ENCODE data around the gene COBL.

COBL gene

GRCh38 chr7:51103718-51104117, 212.9 kb downstream of the COBL start:
- no peak for DNase-seq

DNA sequence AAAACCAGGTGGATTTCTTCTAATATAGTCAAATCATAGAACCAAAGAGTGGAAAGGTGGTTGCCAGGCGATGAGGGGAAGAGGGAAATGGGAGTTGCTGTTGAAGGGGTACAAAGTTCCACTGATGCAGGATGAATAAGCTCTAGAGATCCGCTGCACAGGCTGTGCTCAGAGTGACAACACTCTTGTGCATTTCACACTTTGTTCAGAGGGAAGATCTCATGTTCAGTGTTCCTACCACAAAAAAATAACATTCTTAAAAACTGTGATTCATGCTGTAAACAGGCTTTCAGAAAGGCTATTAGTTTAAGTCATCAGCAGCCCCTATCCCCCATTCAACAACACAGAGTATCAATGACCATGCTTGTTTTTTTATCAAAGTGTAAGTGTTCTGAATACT, 213.8 kb downstream of the COBL start:
- DNase-seq, result no peak

DNA sequence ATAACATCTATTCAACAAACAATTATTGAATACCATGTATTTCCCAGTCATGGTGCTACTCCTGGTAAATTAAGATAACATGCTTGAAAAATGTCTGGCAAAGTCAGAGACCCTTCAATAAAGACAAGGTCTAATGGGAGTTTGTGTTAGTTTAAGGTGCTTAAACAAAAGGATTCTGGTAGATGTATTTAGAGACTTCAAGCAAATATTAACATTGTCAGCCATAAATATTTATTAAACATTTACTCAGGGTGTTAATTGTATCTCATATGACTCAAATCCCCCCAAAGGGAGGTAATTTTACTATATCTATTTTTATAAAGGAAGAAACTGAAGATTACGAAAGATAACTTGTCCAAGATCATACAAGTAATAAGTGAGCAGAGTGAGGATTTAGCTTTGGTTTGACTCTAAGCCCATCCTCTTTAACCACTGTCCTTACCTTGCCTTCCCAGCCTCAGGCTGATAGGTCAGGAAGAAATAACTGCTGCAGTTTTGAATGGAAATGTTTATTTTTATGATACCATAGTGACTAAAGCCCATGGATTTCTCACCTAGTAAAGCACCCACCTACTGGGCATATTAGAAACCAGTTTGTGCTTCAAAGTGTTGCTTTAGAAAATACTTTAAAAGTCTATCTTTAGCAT, 215.4 kb downstream of the COBL start:
- DNase-seq, result no peak

DNA sequence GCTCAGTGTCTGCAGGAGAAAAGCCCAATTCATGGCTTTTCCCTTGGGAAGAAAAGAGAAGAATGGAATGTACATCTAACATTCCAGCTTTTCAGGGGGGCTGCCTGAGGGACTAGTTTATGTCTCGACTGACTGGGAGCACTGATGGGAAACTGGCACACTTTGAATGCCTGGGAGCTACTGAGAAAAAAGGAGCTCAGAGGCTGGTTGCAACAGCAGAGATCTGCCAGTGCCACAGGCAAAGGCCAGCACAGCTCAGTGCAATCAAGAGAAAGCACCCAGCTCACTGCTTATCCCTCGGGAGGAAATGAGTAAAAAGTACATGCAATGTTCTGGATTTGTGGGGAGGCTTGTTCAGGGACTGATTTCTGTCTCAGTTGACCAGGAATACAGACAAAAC, 226.2 kb downstream of the COBL start:
- no peak for DNase-seq

GRCh38 chr7:51085034-51085692, 231.4 kb downstream of the COBL start:
- DNase-seq, result no peak

DNA sequence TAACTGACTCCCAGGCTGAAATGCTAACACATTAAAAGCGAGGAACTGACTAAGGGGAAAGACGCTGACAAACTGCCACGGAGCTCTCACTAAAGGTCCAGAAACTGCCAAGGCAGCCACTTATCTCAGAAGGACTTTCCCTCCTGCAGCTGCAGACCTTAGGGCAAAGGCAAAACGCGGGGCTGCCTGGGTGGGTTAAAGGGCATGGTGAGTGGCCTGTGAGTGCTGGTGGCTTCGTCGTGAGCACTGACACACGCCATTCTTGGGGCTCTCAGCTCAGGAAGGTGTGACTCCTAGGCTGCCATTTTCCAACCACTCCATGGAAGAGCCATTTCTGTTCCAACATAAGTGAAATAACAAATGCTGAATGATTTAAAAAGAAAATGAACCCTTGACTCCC, 232.5 kb downstream of the COBL start:
- DNase-seq, result no peak

- no peak for DNase-seq
Observed at GRCh38 chr7:51082940-51083533, 233.6 kb downstream of the COBL start.

- no peak for DNase-seq
Observed at GRCh38 chr7:51082096-51082840, 234.3 kb downstream of the COBL start.

- no peak for DNase-seq
Observed at GRCh38 chr7:51081270-51081890, 235.2 kb downstream of the COBL start.

DNA sequence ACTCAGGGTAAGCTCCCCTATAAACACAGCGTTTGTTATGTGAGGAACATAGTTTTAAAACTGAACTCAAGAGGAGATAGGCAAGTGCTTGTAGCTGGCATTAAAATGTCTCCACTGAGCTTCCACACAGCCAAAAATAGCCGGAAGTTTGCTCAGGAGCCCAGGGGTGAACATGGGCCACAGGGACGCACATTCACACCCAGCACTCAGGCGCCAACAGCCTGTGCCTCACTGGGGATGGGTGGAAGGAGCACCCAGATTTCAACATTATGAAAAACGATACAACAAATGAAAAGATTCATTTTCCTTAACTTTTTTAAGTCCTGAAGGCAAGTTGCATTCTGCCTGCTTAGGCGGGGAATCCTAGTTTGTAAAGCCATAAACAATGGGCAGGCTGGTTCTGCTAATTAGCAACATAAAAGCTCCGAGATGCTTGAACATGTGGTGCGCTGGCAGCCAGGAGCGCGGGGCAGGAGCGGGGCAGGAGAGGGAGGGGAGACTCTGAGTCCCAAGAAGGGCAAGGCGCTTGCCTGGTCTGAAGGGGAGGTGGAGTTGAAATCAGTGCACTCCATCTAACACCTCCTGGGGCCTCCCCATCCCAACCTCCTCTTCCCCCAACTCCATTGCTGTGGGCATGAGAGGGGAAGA, 235.9 kb downstream of the COBL start:
- no peak for DNase-seq

DNA sequence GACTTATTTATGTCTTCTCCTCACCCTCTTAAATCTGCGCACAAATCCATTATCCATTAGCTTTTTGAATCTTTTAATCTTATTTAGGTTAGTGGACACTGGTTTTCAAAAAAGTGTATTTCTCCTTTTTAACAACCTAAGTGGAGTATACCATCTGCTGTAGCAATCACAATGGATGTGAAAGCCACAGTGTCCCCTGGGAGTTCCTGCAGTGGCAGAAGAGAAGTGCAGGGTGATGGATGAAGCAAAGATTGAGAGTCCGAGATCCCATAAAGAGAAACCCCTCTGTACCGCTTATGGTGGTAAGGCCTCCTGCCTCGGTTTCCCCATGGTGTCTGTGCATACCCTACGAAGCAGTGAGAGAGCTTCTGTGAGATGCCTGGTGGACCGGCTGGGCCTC, 236.4 kb downstream of the COBL start:
- DNase-seq, result no peak

DNA sequence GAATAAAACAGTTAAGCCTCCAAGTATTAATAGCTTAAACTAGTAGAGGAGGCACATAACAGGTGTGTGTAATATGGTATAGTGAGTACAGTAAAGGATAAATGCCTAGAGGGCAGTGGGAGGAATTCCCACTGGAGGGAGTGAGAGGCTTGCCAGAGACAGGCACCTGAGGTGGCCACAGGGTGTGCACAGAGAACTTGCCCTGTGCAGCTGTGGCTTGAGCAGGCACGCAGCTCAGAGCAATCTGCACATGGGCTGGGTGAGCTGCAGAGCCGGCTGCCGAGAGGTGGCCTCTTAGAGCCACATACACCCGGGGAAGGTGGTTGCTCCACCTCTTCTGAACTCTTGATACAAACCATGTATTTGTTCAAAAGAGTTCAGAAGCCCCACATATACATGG, 237.1 kb downstream of the COBL start:
- DNase-seq, result no peak

DNA sequence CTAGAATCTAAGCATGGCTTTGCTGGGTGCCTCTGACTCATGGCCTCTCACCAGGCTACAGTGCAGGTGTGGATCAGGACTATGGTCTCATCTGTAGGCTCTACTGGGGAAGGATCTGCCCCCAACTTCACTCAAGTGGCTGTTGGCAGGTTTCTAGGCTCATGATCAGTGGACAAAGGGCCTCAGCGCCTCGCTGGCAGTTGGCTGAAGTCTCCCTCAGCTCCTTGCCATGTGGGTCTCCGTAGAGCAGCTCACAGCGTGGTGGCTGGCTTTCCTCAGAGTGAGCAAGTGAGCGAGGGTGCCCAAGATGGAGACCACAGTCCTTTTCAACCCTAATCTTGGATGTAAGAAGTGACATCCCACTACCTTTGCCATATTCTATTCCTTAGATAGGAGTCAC, 238.0 kb downstream of the COBL start:
- no peak for DNase-seq

DNA sequence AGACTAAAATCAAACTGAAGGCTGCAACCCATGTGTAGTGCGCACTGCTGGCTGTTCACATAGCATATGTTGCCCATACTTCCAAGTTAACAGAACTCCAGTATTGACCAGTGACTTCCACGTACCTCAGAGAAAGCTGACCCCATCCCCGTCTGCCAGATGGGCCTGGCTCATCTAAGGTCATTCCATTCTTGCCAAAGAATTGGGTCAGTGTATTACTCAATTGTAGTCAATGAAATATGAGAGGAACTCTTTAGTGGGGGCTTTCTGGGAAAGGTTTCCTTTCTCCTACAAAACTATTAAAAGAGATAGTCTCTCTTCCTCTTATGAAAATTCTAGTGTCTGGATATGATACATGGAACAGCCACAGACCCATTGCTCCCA, 238.6 kb downstream of the COBL start:
- no peak for DNase-seq

DNA sequence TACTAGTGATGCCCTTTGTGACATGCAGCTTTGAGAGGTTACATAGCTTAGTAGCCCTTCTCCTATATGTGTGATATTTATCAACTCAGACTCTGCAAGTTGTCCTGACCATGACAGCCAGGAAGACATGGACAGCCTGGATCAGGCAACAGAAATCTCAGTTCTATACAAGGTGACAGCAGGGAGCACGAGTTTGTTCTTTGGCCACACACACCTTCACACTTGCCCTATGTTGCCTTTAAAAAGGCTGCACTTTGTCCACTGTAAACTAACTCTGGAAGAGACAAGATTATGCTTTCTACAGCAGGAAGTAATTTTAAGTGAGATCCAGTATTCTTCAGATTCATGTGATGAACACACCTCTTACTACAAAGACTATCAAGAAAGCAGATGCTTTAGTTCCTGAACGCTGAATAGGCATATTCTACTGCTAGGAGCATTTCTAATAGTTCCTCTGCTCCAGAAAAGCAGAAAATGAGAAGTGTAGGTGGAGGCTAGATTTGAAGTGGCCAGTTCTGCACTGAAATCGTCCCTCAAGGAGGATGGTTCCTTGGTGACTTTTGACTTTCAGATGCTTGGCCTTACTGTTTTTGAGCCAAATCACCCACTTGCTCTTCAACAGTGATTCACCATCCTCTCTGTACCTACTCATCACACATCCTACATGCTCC, 239.2 kb downstream of the COBL start:
- no peak for DNase-seq

DNA sequence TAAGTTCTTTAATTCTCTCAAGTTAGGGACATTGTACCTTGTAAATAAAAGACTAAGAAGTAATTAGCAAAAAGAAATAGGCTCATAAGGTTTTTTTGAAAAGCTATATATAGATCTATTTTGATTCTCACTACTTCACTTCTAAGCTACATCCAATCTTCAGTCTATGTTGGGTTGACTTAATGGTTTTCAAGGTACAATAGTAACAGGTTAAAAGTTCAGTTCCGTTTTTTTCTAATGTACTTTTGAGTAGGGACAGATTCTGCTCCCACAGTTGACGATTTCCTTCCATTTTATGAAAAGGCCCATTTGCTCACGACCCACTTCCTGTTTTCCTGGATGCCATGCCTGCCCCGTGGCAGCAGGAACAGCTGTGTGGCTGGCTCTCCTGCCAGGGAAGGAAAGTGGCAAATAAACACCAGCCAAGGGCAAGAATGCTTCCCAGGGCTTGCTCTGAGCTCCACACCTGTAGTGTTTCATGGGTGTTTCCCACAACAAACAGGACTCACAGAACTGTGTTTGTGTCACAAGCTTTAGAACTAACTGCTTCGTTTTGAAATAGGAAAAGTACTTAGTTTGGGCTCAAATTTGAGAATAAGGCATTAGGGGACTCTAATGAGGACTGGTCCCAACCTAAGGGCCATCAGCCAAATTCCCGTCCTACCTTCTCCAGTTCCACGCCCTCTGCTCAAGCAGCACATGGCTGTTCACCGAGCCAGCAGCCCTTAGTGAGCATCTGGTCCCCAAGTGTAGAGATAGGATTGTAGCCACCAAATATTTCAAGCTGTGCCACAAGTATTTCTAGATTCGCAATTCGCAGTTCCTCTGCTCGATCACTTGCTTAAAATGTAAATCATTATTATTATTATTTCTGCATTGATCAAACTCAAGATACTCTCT, 240.7 kb downstream of the COBL start:
- no peak for DNase-seq

- no peak for DNase-seq
Observed at GRCh38 chr7:51073171-51073570, 243.4 kb downstream of the COBL start.

DNA sequence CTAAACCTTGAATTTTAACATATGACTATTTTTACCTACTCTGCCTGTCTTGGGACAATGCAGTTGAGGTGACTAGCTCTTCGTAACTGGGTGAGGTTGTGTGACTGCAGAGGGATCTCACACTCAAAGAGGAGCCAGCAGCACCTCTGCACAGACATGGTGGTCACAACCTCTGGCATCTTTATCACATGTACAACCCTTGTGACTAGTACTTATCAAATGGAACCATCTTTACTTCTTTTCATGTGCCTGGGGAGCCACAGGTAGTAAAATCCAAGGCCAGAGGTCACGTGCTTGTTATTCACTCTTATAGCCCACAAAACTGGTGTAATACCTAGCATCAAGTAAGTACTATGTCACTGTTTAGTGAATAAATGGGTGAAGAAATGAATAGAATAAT, 244.3 kb downstream of the COBL start:
- DNase-seq, result no peak

GRCh38 chr7:51071427-51071826, 245.2 kb downstream of the COBL start:
- no peak for DNase-seq

GRCh38 chr7:51070151-51070550, 246.5 kb downstream of the COBL start:
- DNase-seq, result no peak

- no peak for DNase-seq
Observed at GRCh38 chr7:51069411-51070083, 247.1 kb downstream of the COBL start.

Data from GF-D8 (cell line).